Activated gamma-delta T cell treated with anti-CD3 and anti-CD28 coated beads, Interleukin-2, amount 50 U/mL, for 16 hours (primary cell): ENCODE results near the gene CCDC86.

Experiments used
- DNase-seq: peaks from one replicate; pipeline ENCODE4 v3.0.0-alpha.2; 2020; ENCODE audit warnings: low read depth

The CCDC86 gene

DNA sequence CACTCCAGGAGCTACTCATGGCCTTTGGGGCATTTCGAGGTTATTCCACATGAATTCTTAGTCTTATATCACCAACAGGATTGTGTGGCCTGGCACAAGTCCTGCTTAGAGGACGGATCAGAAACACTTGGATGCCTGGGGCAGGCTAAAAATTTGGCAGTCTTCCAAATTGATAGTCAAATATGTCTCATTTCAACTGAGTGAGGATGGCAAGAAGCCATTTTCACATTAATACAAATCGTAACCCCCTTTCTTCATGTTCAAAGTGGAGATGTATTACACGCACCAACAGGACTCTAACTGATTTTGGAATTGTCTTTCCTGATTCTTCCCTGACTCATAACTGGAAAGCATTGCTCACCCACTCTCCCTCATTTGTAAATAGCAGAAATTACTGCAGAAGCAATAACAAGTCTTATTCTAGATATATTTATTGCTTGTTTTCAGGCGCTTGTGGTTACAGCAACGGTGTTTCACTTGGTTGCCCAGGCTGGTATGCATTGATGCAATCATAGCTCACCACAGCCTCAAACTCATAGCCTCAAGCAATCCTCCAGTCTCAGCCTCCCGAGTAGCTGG lies 10.3 kb upstream of the CCDC86 start:
- DNase-seq, result no peak

DNA sequence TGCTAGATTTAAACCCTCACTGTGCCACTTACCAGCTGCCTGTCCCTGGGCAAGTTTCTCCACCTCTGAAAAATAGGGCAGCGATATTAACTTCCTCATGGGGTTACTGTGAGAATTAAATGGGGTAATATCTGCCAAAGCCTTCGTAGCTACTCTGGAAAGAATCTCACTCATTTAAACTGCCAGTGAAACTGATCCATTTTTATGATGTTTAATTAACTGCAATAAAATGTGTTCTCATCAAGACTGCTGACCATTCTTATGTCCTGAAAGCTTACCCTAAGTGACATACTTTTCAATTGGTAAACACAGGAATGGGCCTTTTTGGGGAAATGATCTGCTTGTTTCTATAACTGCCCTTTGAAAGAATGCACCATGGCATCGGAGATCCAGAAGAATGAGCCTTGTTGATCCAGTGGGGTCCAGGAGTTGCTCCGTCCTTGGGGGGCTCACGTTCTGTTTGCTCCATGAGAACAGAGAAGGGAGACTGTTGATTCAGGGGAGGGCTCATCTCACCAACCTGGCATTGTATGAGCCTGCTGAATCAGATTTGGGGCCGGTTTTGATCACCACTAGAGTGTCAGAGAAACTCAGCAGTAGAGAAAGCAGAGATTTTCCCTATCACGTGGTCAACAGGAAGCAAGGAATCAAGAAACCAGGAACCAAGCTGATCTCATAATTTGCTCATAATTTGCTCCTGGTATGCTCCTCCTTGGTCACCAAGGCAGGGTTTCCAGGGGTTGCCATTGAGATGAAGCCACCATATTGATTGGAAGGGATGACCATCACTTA lies 7.0 kb upstream of the CCDC86 start:
- no peak for DNase-seq

DNA sequence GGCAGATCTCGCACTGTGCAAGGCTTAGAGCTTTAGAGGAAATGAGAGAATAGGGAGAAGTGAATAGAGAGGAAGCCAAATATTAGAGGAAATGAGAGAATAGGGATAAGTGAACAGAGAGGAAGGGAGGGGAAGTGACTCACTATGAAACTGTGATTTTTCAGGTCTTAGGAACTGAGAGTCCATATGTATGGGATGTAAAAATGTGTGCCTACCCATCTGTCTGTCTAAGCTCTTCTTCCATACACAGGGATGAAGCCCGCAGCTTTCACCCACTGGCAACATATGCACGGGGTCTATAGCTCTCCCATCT lies 6.4 kb upstream of the CCDC86 start:
- DNase-seq, result no peak

DNA sequence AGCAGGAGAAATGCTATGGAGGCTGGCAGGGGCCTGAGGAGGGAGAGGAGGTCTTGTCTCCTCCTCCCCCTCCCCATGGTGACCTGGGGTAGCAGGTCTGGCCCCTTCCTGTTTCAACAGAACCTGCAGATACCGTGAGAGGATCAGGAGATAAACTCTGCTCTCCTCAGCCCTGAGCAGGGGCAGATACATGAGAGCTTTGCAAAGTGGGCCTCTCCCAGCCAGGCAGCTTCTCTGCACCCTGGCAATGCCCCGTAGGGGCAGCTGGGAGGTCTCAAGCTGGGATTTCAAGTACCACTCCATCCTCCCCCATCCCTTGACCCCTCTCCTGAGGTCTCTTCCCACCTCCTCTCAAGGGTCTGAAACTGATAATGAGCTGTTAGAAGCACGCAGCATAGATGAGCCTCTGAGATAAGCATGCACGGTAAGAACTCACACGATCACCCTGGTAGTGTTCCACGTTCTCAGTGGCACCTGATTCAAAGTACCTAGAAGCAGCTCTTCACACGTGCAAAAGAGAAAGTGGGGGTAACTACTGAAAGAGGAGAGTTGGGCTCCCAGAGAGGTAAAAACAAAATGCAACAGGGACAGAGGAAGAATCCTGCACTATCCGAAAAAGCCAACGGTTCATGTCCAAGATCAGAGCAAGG lies 4.9 kb upstream of the CCDC86 start:
- no peak for DNase-seq

DNA sequence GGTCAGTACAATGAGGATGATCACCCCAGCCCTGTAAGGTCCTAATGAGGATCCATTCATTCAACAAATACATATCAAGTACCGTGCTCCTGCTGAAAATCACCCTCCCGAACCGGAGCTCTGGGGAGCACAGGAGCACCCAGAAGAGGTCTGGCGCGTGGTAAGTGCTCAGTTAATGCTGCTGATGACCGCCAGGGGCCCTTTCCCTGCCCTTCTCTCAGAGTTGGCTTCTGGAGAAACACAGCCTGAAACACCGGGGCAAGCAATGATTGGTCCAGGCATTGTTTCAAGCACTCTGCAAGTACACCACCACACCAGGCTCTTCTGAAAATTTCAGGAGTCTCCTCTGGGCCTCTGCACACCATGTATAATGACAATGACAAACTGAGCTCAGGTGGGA lies 3.8 kb upstream of the CCDC86 start:
- DNase-seq, result no peak

DNA sequence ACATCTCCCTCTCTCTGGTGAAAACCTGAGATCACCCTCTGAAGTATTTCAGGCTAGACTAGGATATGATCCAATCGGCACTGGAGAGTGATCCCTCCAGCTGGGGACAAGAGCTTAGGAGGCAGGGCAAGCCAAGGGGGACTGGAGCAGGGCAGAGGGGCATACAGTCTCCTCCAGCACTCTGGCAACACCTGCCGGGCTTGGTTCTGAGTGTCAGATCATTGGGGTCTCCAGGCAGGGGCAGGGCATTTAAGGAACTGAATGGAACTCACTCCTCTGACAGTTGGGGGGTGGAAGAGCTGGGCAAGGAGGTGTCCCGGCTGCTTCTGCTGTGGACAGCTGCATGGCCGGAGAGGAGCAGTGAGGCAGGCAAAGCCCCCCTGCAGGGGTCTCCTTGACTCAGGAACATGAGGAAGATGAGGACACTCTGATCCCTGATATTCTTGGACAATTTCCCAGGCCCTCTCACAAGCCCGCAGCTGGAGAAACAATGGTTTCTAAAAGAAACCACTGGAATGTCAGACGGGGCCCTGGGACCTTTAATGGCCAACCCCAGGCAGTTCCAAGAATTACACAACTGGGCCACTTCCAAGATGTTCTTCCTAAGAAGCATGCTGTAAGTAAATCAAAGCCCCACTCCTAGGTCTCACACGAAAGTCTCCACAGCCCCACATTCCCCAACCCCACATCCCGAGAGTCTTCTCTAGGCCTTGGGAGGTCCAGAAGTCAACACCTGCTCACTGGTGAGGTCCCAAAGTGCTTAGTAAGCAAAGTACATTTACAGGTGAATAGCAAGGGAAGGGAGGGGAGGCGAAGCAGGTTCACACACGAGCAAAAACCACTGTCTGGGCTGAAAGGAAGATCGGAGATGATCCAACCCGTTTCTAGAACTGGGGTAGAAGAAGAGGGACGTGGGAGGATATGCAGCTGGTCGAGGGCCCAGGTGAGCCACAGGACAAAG lies 1.2 kb upstream of the CCDC86 start:
- DNase-seq, result no peak

DNA sequence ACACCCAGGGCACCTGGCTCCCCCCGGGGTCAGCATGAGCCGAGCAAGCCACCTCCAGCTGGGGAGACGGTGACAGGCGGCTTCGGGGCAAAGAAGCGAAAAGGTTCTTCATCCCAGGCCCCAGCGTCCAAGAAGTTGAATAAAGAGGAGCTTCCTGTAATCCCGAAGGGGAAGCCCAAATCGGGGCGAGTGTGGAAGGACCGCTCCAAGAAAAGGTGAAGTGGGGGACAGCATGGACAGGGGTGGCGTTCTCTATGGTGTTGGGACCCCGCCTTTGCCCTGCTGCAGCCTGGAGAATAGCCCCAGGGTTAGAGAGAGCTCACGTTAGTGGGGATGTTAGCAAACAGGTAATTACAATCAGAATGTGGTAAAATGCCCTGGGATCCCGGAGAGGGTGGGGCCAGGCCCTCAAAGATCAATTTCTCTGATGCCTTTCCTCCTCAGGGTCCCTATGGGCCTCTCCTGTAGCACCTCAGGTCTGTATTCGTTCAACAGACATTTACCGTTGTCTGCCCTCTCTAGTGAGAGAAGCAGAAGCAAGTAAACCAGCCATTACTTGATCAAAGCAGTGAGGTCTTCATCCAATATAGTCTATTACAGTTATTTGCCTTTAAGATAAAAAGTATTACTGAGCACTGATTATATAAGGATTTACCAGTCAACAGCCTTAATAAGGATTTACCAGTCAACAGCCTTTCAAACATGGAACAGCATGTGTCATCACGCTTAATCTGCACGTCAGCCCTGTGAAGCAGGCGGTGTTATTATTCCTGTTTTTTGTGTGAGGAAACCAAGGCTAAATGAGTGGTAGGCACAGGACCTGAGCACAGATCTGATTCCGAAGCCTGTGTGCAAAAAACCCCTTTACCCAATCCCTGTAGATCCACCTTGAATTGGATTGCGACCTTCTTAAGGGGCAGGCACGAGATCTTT lies 1.0 kb downstream of the CCDC86 start:
- no peak for DNase-seq

DNA sequence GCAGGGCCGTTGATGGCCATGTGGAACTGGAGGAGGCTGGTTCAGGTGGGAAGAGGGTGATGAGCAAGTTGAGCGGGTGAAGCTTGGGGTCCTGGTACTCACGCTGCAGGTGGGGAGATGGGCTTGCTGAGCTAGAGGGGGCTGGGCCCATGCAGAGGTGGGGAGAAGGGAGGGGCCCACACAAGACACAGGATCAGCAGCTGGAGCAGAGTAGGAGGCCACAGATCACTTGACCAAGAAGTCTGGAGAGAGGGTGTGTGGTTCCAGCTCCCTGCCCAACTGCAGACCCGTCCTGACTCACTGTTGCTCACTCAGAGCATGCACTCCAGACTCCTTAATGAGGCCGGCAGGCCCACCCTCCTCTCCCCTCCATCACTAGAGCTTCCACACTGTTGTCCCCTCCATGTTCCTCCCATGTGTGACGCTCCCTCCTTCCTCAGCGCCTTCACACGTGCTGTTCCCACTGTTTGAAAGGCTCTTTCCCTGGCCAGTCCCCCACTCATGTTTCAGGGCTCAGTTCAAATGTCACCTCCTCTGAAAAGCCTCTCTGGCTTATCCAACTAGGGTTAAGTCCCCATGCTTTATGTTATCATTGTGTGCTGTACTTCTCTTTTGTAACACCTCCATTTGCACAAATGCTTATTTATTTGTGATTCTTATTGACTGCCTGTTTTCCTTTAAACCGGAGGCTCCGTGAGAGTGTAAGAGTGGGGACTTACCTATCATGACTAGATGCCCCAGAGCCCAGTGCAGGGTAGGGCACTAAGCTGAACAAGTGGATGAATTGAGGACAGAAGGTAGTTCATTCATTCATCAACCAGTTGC lies 2.3 kb downstream of the CCDC86 start:
- no peak for DNase-seq

DNA sequence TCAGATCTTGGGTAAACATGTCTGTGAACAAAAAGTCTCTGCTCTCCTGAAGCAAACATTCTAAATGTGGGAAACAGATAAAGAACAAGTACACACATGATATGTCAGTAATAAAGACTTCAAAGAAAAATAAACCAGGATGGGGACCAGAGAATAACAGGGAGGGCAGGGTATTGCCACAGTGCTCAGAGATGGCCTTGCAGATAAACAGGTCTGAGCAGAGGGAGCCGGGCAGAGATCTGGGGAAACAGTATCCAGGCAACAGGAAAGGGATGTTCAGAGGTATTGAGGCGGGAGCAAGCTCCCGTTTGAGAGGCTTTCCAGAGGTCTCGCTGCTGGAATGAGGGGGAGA lies 2.9 kb downstream of the CCDC86 start:
- DNase-seq, result no peak

DNA sequence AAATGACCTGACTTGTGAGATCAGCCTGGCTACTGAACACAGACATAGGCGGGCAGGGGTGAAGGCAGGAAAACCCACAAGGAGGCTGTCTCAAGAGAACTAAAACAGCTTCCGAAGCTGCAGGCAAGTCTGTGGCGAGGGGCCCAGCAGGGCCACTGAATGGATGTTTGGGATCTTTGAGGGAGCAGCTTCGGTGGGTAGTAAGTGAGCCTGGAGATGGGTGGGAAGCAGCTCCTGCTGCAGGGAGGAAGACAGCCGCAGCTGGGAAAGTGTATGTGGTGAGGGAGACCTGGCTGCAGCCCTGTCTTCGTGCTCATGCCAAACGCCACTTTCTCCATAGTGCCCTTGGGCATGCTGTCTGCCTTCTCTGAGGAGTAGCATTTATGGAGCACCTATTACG lies 3.4 kb downstream of the CCDC86 start:
- DNase-seq, result no peak

DNA sequence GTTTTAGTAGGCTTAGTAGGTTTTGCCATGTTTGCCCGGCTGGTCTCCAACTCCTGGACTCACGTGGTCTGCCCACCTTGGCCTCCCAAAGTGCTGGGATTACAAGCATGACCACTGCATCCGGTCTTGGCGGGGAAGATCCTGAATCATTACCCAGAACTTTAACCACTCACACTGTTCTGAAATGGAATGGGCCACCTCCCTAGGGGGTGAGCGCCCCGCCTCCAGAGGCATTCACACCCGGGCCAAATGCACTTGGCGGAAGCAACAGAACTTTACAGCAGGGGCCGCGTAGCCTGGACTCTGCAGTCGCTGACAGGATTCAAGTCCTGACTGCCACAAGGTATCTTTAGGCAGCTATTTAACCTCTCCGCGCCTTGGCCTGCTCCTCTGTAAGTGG lies 5.4 kb downstream of the CCDC86 start:
- DNase-seq, result no peak

DNA sequence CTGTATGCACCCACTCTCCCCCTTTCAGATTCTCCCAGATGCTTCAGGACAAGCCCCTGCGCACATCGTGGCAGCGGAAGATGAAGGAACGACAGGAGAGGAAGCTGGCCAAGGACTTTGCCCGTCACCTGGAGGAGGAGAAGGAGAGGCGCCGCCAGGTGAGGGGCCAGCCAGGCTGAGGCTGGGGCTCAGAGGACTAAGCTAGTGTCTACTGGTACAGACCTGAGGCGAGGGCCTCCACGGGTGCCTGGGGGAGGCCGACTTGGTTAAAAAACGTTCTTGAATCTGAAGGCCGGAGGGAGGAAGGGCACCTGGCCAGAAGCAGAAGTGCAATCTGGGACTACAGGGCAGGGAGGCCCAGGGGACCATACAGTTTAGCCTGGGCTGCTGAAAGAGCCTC lies 6.0 kb downstream of the CCDC86 start:
- DNase-seq, result no peak

DNA sequence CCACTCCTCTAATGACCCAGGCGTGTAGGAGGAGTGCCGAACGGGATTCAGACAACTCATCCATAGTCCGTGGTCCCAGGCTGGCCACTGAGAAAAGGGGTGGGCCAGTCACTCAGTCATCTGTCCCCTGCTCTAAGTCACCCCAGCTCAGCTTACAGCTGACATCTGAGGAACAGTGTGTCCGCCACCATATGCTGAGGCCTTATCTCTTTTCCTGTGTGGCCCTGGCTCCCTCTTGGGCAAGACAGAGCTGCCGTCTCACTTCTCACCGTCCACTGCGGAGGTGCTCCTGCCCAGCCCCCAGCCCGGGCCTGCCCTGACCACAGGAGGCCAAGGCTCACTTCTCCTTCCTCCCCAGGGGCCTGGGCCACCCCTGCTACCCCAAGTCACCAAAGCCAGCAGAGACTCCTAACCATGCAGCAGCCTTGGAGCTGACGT lies 6.8 kb downstream of the CCDC86 start:
- no peak for DNase-seq

DNA sequence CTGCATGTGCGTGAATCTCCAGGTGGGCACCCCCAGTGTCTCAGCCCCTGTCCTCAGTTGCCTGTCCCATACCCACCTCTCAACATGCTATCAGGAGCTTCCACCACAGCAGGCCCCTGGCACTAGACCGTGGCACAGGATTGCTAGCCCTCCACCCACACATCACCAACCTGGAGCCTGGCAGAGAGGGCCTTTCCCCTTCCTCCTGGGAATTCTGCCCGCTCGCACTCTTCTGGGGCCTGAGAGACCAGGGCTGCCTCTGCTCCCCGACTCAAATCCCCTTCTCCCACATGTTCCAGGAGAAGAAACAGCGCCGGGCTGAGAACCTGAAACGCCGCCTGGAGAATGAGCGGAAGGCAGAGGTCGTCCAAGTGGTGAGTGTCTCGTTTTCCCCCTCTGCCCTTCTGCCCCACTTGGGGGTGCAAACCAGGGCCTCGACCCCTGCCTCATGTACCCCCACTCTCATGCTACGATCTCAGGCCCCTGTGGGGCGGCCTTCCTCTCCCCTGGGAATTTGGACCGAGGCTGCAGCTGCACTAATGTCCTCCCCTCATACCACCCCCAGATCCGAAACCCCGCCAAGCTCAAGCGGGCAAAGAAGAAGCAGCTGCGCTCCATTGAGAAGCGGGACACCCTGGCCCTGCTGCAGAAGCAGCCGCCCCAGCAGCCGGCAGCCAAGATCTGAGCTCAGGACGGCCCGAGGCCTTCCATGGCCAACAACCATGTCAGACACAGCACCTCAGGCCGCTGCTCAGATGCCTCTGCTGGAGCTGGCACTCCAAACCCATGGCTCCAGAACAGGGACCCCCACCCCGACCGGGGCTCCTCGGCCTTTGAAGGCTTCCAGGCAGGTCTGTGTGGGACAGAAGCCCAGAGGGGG lies 8.0 kb downstream of the CCDC86 start:
- no peak for DNase-seq

DNA sequence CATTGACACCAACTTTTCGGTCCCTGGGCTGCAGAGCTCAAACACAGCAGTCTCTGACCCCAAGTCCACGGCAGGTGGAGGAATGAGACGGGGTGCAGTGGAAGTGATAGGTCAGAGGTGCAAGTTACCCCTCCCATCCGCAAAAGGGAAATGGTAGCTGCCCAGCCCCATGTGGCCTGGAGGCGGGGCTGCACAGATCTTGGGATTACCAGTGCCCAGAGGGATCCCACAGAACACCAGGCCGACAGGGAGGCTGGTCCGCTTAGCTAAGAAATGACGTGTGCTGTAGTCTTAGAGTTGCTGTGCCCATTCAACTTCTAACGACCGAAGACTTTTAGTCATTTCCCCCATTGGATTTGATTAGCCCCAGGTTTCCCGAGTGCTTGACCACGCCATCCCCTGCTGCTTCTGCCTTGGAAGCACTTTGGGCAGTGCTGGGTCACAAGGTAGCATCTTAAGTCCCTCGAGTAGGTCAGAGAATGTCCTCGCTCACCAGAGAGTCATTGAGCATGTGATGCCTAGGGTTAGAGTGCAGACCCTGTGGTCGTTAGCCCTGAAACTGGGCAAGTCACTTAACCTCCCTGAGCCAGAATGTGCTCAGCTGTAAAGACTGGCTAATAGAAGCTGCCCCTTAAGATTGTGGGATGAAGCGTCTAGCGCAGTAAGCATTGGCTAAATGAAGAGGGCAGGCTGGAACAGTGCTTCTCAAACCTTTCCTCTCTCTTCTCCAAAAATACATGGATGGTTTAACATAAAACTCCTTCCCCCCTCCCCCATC lies 9.6 kb downstream of the CCDC86 start:
- DNase-seq, result no peak

DNA sequence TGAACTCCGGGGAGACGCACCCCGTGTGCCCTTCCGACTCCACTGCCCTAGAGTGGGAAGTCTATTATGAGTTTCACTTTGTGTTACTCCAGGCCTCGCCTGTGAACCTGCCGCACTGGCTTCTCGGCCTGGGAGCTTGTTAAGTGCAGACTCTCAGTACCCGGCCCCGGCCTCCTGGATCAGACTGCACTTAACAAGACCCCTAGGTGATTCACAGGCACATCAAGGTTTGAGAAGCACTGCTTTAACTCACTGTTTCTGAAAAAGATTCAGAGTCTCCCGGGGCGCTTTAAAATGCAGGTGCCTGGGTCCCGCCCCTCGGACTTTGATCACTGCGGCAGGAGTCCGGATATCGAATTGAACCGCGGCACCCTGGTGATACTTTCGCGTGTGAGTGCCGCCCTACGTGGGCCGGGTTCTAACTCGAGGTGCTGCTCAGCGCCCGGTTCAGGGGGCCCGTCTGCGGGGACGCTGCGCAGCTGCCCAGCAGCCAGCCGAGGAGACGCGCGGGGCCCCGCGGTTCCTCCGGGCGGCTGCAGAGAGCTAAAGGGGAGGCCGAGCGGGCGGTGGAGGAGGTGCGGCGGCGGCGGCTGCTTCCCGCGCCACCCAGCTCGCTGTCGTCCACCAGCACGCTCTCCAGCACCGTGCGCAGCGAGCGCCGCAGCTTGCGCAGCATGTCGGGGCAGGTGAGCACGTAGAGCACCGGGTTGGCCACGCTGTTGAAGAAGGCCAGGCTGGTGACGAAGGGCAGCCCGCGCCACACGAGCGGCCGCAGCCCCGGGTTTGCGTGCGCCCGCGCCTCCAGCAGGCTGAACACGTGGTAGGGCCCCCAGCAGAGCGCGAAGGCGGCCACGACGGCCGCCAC lies 10.4 kb downstream of the CCDC86 start:
- DNase-seq, result no peak
